BJ (cell line): Measurements from ENCODE around the gene PIGR. TPM values are rescaled to one million over a fixed set of nuclear protein-coding genes. Genes with fewer than 3 reads are reported as not detected.

Experiments used
- CTCF ChIA-PET: fragments of 350-600 bp; formaldehyde crosslinking; extraction: SDS; loops from one replicate; lab custom pipeline; 2021; ENCODE audit warnings: antibody characterized with exemption, inconsistent platforms; lab: Yijun Ruan, JAX
- POLR2A ChIA-PET: fragments of 300-600 bp; sonication (Branson Sonifier 250); formaldehyde crosslinking; extraction: SDS; loops from one replicate; lab custom pipeline; 2021; ENCODE audit warnings: antibody characterized with exemption; lab: Charles Lee
- DNase-seq: peaks from one replicate; pipeline ENCODE4 v3.0.0-alpha.2; 2011; ENCODE audit warnings: low read depth
- H3K27me3 ChIP-seq: 2 replicates; pipeline ENCODE4 v1.6.0; 2011; ENCODE audit warnings: low read length; ENCODE audit not compliant: control insufficient read depth, insufficient read depth
- H3K36me3 ChIP-seq: 2 replicates; pipeline ENCODE4 v1.5.1; 2011; ENCODE audit warnings: low read length; ENCODE audit not compliant: control insufficient read depth, insufficient read depth
- H3K4me3 ChIP-seq: 2 replicates; pipeline ENCODE4 v1.5.1; 2011; ENCODE audit warnings: low read depth, mild to moderate bottlenecking, control low read depth, low read length
- polyA plus RNA-seq: library from polyadenylated mRNA; depleted of rRNA; stranded (reverse); fragments of >200 nt; gene quantifications from 2 replicates; pipeline ENCODE4 v1.2.3, GENCODE V29; 2011
- TF ChIP-seq, protein P1 (sequence below): IDR thresholded peaks from 2 replicates; pipeline ENCODE4 v1.5.1; 2011; ENCODE audit warnings: low read depth, mild to moderate bottlenecking, control low read depth, inconsistent platforms, low read length, moderate library complexity; ENCODE audit not compliant: insufficient read depth

Gene PIGR
- polyA plus RNA-seq, 1 experiment, result not detected

DNA sequence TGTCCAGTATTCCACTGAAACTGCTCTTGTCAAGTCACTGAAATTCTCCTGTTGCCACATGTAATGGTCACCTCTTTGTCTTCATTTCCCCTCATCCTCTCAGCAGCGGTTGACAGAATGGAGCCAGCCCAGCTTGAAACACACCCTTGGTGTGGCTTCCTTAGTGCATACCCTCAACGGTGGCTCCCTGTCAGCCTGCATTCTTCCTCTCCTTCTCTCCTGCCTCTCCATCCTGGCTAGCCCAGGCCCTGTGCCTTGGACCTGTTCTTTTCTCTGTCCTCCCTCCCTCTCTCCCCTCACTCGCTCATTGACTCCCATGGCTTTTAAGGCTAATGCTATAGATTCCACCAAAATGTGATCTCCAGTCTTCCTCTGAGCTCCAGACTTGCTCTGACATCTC, 28.2 kb downstream of the PIGR start:
- Histone ChIP-seq H3K4me3 (no peak overlapping the region), H3K27me3 (peaks cover 4% of the 10 kb centered on the region), H3K36me3 (no peaks in the 10 kb centered on the region)
- DNase-seq, result no peak
- ChIA-PET POLR2A (no interaction called here), CTCF (interaction anchor here (1.0 to 8.7 kb wide), 7 partner anchors 8 to 193 kb away, joined by 3 to 127 read pairs (median 3); no protein-coding TSS in a partner anchor)
- TF ChIP-seq, protein P1, sequence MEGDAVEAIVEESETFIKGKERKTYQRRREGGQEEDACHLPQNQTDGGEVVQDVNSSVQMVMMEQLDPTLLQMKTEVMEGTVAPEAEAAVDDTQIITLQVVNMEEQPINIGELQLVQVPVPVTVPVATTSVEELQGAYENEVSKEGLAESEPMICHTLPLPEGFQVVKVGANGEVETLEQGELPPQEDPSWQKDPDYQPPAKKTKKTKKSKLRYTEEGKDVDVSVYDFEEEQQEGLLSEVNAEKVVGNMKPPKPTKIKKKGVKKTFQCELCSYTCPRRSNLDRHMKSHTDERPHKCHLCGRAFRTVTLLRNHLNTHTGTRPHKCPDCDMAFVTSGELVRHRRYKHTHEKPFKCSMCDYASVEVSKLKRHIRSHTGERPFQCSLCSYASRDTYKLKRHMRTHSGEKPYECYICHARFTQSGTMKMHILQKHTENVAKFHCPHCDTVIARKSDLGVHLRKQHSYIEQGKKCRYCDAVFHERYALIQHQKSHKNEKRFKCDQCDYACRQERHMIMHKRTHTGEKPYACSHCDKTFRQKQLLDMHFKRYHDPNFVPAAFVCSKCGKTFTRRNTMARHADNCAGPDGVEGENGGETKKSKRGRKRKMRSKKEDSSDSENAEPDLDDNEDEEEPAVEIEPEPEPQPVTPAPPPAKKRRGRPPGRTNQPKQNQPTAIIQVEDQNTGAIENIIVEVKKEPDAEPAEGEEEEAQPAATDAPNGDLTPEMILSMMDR, result no peak

DNA sequence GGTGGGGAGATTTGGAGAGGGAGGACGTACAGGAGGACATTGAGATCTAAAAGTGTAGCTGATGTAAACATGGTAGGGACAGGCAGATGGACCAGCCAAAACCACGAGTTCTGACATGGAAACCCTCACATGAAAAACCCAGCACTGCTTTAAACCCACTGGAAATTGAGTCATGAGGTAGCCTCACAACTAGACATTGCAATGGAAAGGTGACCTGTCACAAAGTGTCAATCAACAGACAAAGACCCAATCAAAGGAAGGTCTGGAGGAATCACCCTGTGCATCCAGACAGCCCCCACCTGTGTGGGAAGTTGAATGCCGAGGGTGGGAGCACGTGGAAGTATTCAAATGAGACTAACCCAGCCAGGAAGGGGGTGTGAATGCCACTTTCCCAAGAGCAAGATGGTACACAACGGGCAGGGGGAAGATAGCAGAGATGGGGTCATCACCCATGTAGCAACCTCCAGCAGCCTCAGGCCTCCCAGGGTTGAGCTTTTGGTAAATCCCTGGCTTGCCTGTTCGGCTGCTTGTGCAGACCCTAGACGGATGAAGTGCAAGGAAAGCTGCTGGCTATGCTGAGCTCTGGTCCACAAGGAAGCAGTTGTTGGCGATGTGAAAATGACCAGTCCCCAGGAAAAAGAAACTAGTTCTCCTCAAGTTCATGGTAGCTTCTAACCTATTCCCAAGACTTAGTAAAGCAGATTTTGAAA, 30.1 kb downstream of the PIGR start:
- H3K27me3 ChIP-seq, result peaks cover 4% of the 10 kb centered on the region
- no peaks in the 10 kb centered on the region for H3K36me3 ChIP-seq
- TF ChIP-seq, protein P1, result no peak
- DNase-seq, result no peak
- POLR2A ChIA-PET, result no interaction called here
- CTCF ChIA-PET, result interaction anchor here (0.8 to 8.7 kb wide), 10 partner anchors 10 to 252 kb away, joined by 3 to 127 read pairs (median 4); no protein-coding TSS in a partner anchor
- H3K4me3 ChIP-seq, result no peak overlapping the region

DNA sequence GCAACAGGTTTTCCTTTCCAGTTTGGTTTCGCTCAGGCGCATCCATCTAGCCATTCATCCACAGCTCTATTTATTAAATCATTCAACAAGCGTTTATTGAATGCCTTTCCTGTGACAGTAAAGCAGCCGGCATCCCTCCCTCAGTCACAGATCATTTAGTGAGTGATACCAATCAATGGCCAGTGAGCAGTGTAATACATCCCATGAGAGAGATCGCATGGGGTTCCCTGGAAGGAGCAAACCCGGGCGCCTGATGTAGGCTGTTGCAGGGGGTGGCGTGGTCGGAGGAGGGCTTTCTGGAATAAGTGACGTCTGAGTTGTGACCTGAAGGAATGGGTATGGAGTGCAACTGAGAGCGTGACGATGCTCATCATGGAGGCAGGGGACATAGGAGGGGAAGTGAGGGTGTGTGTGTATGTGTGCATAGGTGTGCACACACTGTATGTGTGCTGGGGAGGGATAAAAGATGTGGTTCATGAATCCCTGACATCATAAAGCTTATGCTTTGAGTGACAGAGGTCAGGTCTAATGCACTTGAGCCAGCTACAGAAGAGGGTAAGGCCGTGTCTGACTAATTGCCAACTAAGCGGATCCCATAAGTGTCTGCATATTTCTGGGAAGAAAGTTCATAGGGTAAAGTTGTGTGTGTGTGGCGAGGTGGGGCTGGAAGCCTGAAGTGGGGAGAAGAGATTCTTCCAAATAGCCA, 31.1 kb downstream of the PIGR start:
- TF ChIP-seq, protein P1, result no peak

DNA sequence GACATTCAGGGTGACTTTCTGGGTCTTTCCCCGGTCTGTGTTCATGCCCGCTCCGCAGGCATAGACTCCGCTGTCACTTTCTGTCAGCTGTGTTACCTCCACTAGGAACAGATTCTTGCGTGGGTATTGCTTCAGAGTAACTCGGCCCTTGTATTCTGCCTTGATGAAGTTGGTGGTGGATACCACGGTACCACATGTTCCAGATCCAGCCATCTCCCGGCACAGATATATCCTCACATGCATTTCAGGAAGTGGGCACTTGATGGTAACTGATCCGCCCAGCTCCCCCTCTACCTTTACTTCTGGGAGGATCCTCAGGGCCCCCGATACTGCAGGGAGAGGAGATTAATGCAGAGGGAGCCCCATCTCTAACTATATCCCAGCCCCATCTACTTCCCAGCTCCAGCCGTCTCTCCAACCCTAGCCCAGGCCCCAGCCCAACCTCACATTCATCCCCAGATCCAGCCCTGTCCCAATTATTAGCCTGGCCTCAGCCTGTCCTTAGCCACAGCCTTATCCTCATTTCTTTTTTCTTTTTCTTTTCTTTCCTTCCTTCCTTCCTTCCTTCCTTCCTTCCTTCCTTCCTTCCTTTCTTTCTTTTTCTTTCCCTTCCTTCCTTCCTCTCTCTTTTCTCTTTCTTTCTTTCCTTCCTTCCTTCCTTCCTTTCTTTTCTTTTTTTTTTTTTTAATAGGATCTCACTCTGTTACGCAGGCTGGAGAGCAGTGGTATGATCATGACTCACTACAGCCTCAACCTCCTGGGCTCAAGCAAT, 32.3 kb downstream of the PIGR start:
- POLR2A ChIA-PET, result no interaction called here

More for the DNA sequence above, 31.1 kb downstream of the PIGR start:
- POLR2A ChIA-PET, result no interaction called here
- H3K4me3 ChIP-seq, result no peak overlapping the region
- peaks cover 4% of the 10 kb centered on the region for H3K27me3 ChIP-seq
- CTCF ChIA-PET, result interaction anchor here (1.1 to 8.7 kb wide), 8 partner anchors 9 to 251 kb away, joined by 3 to 127 read pairs (median 4); no protein-coding TSS in a partner anchor
- H3K36me3 ChIP-seq, result no peaks in the 10 kb centered on the region
- DNase-seq, result no peak

More for the DNA sequence above, 32.3 kb downstream of the PIGR start:
- Histone ChIP-seq H3K36me3 (no peaks in the 10 kb centered on the region), H3K4me3 (no peak overlapping the region), H3K27me3 (peaks cover 4% of the 10 kb centered on the region)
- TF ChIP-seq, protein P1, result no peak
- no peak for DNase-seq
- CTCF ChIA-PET, result interaction anchor here (0.6 to 8.7 kb wide), 8 partner anchors 11 to 279 kb away, joined by 3 to 127 read pairs (median 5); partner anchors contain the start of gene DYRK3
